Liver (tissue), 3 donors: ENCODE data around the gene UNC79.

Experiments
- CTCF ChIP-seq: fragments of 150-350 bp; IDR thresholded peaks from 2 replicates; pipeline ENCODE4 v1.5.1; 2017; ENCODE audit warnings: improper control_type of control experiment, low read depth, low read length; ENCODE audit not compliant: missing input control
- HNF4G ChIP-seq: IDR thresholded peaks from 2 replicates; pipeline ENCODE4 v1.6.1; 2016; ENCODE audit warnings: antibody characterized with exemption
- RAD21 ChIP-seq, 2 donors: IDR thresholded peaks; 2 replicates each; pipeline ENCODE4 v1.6.1; 2016; ENCODE audit warnings: antibody characterized with exemption in 2 of 2, mild to moderate bottlenecking in 2 of 2
- TF ChIP-seq, protein P1 (sequence below): IDR thresholded peaks from 2 replicates; pipeline ENCODE4 v1.6.1; 2016; ENCODE audit warnings: antibody characterized with exemption, mild to moderate bottlenecking
- donor health status: healthy.
- donor health status: healthy.

DNA sequence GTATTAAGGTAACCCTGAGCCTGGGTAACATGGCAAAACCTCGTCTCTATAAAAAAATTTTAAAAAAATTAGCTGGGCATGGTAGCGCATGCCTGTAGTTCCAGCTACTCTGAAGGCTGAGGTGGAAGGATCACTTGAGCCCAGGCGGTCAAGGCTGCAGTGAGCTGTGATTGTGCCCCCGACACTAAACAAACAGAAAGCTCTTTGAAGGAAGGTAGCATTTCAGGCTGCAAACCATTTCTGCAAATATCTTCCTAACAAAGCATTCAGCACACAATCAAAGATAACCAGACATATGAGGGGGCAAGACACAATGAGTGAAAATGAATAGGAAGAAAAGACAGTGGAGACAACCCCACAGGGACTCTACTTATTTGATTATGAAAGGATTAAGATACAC is 238.9 kb downstream of the UNC79 start:
- TF ChIP-seq CTCF (no peak), RAD21 (IDR thresholded peaks at IDR 0.05) (no peak), HNF4G (no peak)
- TF ChIP-seq, protein P1, sequence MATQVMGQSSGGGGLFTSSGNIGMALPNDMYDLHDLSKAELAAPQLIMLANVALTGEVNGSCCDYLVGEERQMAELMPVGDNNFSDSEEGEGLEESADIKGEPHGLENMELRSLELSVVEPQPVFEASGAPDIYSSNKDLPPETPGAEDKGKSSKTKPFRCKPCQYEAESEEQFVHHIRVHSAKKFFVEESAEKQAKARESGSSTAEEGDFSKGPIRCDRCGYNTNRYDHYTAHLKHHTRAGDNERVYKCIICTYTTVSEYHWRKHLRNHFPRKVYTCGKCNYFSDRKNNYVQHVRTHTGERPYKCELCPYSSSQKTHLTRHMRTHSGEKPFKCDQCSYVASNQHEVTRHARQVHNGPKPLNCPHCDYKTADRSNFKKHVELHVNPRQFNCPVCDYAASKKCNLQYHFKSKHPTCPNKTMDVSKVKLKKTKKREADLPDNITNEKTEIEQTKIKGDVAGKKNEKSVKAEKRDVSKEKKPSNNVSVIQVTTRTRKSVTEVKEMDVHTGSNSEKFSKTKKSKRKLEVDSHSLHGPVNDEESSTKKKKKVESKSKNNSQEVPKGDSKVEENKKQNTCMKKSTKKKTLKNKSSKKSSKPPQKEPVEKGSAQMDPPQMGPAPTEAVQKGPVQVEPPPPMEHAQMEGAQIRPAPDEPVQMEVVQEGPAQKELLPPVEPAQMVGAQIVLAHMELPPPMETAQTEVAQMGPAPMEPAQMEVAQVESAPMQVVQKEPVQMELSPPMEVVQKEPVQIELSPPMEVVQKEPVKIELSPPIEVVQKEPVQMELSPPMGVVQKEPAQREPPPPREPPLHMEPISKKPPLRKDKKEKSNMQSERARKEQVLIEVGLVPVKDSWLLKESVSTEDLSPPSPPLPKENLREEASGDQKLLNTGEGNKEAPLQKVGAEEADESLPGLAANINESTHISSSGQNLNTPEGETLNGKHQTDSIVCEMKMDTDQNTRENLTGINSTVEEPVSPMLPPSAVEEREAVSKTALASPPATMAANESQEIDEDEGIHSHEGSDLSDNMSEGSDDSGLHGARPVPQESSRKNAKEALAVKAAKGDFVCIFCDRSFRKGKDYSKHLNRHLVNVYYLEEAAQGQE, result no peak
